LHCN-M2 (cell line): ENCODE results near the gene OSBPL6. TPM values are rescaled to one million over a fixed set of nuclear protein-coding genes. Genes with fewer than 3 reads are reported as not detected.
"Not testable (repeated sequence)": the region's sequence is repeated elsewhere in the genome, so short reads cannot be mapped to it uniquely, and the experiment has no call there.

ENCODE experiments used
- DNase-seq: peaks from one replicate; pipeline ENCODE4 v3.0.0-alpha.2; 2012; ENCODE audit warnings: low read depth
- total RNA-seq: library from RNA; depleted of rRNA; stranded (reverse); fragments of >200 nt; gene quantifications from 2 replicates; pipeline ENCODE4 v1.2.3, GENCODE V29; 2014

Gene OSBPL6
- total RNA-seq, 1 experiment from 2014 or later, result 18.1 TPM

DNA sequence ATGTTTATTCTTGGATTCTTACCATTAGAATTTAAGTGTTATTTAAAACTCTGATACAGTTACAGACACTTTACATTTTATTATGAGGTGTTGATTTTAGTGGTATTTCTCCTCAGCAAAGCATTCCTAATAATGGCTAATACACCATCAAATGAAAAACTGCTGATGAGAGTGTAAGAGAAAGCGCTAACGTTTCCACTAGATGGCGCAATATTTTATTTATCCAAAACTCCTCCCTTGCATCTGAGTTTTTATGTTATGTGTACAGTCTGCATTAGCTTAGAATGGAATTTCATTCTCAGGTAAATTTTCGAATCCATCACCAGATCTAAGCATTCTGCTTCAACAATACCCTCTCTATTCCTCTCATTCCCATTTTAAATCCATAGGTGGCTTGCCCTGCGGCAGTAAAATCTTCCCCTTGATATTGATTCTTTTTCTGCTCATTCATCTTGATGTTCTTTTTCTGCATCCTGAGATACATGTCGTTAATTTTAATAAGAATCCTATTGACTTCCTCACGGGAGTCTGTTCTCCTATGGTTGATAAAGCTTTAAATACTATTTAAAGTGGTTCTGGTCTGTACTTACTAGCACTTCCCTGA lies 202.8 kb downstream of the OSBPL6 start:
- DNase-seq, result peak; percentile 57

- DNase-seq, result no peak
Observed at GRCh38 chr2:178401994-178402437, 207.7 kb downstream of the OSBPL6 start.

- peak; percentile 93 for DNase-seq
Observed at GRCh38 chr2:178403671-178404306, 209.5 kb downstream of the OSBPL6 start.

GRCh38 chr2:178404368-178404767 lies 210.1 kb downstream of the OSBPL6 start:
- DNase-seq, result peak; percentile 100

DNA sequence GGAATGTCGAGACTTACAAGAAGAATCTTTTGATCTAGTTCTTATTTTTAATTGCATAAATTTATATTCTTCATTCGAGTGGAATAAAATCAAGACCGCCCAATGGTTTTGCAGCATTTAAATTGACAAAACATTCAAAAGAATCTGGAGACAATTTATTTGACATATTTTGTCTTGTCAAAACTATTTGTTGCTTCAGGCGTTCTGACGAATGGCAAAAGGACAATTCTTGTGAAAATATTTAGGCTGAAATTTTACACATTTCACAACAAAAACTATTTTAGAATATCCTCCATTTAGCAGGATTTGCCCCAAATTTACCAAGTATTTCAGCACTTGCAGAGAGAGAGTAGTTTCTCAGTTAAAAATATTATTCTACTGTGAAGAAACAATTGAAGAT lies 214.9 kb downstream of the OSBPL6 start:
- no peak for DNase-seq

DNA sequence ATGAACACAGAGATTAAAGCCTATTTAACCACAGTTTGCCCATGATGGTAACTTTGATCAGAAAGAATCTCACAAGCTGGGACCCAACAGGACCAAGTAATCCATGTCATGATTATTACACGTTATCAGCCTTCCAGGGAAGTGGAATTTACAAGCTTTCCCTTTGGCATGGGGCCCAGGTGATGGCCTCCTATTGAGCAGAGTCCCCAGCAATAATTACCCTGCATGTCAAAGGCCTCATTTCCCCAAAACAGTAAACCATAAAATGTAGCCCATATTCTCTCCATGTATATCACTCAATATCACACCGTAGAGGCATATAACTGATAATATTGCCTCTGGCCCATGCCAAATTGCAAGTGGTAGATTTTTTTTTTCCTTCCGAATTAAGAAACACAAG lies 217.7 kb downstream of the OSBPL6 start:
- DNase-seq, result no peak

DNA sequence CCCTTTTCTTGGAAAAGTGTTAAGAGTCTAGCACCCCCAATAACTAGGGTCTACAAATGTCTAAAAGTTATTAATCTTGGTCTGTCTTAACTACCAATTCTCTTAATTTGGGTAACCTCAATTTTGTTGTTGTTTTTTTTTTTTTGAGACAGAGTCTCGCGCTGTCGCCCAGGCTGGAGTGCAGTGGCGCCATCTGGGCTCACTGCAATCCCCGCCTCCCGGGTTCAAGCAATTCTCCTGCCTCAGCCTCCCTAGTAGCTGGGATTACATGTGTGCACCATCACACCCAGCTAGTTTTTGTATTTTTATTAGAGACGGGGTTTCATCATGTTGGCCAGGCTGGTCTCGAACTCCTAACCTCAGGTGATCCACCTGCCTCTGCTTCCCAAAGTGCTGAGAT lies 218.1 kb downstream of the OSBPL6 start:
- DNase-seq, result not testable (repeated sequence)

- peak; percentile 88 for DNase-seq
Observed at GRCh38 chr2:178413472-178414265, 219.4 kb downstream of the OSBPL6 start.

GRCh38 chr2:178414266-178415247 lies 220.2 kb downstream of the OSBPL6 start:
- peak; percentile 99 for DNase-seq

- no peak for DNase-seq
Observed at GRCh38 chr2:178415979-178416378, 221.7 kb downstream of the OSBPL6 start.

DNA sequence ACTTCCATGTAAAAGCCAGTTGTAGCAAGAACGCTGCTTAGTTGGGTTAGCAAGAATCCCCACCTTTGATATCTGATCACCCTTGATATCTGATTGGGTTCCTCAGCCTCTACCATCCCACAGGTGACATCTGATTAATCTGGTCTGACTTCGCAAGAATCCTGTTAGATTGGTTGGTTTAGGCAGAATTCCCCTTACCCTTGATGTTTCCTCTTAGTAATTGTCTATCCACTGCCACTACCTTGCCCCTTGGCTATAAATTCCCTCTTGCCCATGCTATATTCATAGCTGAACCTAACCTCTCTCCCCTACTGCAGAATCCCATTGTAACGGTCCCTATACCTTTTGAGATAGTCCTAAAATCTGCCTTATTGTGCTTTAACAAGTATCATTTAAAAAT lies 223.6 kb downstream of the OSBPL6 start:
- no peak for DNase-seq

- no peak for DNase-seq
Observed at GRCh38 chr2:178418426-178418825, 224.1 kb downstream of the OSBPL6 start.

GRCh38 chr2:178419123-178419522 lies 224.8 kb downstream of the OSBPL6 start:
- peak; percentile 40 for DNase-seq

- DNase-seq, result peak; percentile 39
Observed at GRCh38 chr2:178420463-178420999, 226.2 kb downstream of the OSBPL6 start.

DNA sequence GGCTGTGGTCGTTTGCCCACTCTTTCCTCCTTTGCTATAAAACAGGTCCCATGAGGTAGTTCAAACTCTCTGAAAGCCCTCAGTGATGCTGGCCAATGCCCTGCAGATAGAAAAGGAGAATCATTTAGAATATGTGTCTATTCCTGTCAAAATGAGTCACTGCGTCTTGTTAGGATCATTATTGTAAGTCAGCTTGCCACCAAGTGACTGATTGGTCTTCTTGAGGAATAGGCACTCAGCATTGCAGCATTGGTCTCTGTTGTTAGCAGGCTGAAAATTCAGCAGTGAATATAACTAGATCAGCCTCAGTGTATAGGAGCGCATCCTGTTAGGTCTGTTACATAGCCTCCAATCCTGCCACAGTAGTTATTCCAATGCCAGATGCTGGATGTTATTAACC lies 227.8 kb downstream of the OSBPL6 start:
- no peak for DNase-seq

- DNase-seq, result not testable (repeated sequence)
Observed at GRCh38 chr2:178423746-178424145, 229.4 kb downstream of the OSBPL6 start.

DNA sequence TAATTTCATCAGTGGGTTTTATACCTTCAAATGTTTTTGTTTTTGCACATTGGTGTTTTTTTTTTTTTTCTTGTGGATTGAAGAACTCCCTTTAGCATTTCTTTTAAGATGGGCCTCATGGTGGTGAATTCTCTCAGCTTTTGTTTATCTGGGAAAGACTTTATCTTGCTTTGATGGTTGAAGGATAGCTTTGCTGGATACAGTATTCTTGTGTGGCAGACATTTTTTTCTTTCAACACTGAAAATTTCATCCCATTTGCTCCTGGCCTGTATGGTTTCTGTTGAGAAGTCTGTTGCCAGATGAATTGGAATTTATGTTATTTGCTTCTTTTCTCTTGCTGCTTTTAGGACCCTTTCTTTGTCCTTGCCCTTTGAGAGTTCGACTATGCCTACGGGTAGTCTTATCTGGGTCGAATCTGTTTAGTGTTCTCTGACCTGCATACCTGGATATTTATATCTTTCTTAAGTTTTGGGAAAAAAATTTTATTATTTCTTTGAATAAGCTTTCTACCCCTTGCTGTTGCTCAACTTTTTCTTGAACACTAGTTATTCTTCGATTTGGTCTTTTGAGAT lies 231.0 kb downstream of the OSBPL6 start:
- no peak for DNase-seq

DNA sequence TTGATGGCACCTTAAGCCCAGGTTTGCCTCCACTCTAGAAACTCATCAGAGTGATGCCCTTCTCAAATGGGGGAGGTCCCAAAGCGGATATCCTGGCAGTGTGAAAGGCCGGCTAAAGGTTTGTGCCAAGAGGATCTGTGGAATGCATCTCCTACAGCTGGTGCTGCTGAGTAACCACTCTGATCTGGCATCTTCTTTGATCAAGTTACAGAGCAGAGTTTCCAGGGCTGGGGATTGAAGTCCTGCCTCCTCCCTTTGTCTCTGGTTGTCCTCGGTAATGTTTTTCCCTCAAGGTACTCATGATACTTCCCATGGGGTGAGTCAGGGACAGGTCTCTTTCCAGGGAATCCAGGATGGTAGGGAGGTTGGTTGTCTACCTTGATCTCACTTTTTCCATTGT lies 232.1 kb downstream of the OSBPL6 start:
- DNase-seq, result peak; percentile 87

- DNase-seq, result no peak
Observed at GRCh38 chr2:178427458-178427857, 233.1 kb downstream of the OSBPL6 start.

DNA sequence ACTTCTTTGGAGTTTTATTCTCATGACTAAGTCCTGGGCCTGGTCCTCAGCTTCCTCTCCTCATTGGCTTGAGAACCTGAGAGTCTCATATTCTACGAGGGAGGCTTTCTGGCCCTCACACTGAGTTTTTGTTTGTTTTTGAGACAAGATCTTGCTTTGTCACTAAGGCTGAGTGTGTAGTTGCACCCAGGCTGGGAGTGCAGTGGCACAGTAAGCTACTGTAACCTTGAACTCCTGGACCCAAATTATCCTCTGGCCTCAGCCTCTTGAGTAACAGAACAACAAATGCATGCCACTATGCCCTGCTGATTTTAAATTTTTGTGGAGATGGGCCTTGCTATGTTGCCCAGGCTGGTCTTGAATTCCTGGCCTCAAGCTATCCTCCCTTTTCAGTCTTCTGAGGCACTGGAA lies 234.1 kb downstream of the OSBPL6 start:
- DNase-seq, result no peak

DNA sequence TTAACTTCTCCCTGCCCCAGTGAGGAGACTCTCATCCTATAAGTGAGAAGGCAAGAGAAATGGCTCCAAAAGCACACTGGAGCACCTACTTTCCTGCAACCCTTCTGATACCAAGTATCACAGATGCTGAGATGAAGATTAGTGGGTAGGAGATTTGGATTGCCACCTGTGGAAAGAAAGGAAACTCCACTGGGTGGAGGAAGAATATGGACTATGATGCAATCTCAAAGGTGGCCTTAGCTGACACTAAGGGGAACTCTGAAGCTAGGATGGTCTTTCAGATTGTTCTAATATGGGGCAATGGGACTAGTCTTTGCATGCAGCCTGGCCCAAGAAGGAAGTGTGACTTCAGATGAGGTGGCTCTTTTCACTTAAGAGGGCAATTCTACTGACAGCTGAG lies 235.0 kb downstream of the OSBPL6 start:
- no peak for DNase-seq
